ENCODE results near the gene MEAF6. TPM values are rescaled to one million over a fixed set of nuclear protein-coding genes. Genes with fewer than 3 reads are reported as not detected.

Gene MEAF6
- total and polyA plus RNA-seq, 2 of the 8 experiments (the other 6 are each of a cell fraction or from before 2014, with no cell fraction given) = 23.0 to 38.8 TPM

DNA sequence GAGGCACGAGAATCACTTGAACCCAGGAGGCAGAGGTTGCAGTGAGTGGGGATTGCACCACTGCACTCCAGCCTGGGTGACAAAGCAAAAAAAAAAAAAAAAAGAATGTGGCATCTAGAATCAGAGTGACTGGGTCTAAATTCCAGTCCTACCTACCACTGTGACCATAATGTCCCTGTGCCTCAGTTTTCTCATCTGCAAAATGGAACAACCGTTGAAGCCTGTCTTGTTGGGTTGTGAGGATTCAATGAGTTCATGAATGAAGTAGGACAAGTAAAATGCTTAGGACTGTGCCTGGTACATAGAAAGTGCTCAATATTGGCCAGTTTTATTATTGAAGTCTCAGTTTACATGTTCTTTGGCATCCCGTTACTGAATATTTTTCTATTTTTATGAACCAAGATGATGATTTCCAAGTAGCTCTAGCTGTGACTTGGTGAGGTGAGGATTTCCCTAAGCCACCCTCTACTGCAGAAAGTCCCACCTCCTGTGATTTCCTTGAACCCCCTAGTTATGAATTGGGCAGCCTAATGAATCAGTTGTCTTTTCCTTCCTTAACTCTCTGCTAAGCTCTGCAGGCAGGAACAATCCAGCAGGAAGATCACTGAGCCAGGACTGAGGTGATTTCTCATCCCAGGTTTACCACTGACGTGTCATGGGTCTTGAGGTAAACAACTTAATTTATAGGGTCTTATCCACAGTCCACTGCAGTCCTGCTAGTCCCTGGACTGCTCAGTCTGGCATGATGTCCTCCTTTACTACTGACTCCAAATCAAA is 18.9 kb upstream of the MEAF6 start:
- Histone ChIP-seq H3K4me1 (replicated peaks in 1 of 4; ENCODE audit: control insufficient read depth in 3 of 4, insufficient read depth in 4 of 4, low read length in 3 of 4) (no peaks in the 10 kb centered on the region), H4K8ac (ENCODE audit: extremely low read depth, insufficient read depth, low read length) (no peak overlapping the region), H2BK120ac (replicated peaks; ENCODE audit: low read depth, low read length) (no peak overlapping the region), H3K36me3 (ENCODE audit: control insufficient read depth in 2 of 4, insufficient read depth in 4 of 4, low read length in 3 of 4) (peaks cover 3 to 20% (median 11%) of the 10 kb centered on the region in 4 experiments), H3K23ac (ENCODE audit: insufficient read length) (no peak overlapping the region), H4K91ac (replicated peaks; ENCODE audit: insufficient read length, low read length) (no peak overlapping the region), H3K9me3 (ENCODE audit: insufficient read depth in 2 of 2, low read depth in 1 of 2, low read length in 1 of 2) (no peaks in the 10 kb centered on the region), H3K4me3 (ENCODE audit: extremely low read depth in 1 of 4, insufficient read depth in 2 of 4, low read depth in 3 of 4, low read length in 4 of 4) (no peak overlapping the region), H3K79me1 (ENCODE audit: low read depth, low read length) (no peaks in the 10 kb centered on the region), H4K20me1 (replicated peaks in 1 of 2; ENCODE audit: control insufficient read depth in 1 of 2, insufficient read depth in 2 of 2, low read length in 2 of 2) (no peaks in the 10 kb centered on the region), H3K18ac (ENCODE audit: extremely low read depth, low read length) (no peak overlapping the region), H2AK5ac (ENCODE audit: low read depth, low read length) (no peak overlapping the region), H4K5ac (ENCODE audit: insufficient read length, low read depth, low read length) (no peak overlapping the region), H3K27ac (ENCODE audit: low read depth, low read length) (no peak overlapping the region), H3K4me2 (ENCODE audit: insufficient read depth in 1 of 2, low read depth in 2 of 2, low read length in 2 of 2) (no peak overlapping the region), H2BK15ac (ENCODE audit: low read length) (no peak overlapping the region), H2BK20ac (ENCODE audit: low read length) (no peak overlapping the region), H3K79me2 (ENCODE audit: control insufficient read depth in 1 of 2, insufficient read depth in 2 of 2, low read length in 2 of 2) (no peaks in the 10 kb centered on the region), H3K4ac (replicated peaks; ENCODE audit: insufficient read length, low read depth, low read length) (no peak overlapping the region), H3K27me3 (replicated peaks in 1 of 4; ENCODE audit: control insufficient read depth in 3 of 4, extremely low read depth in 1 of 4, insufficient read depth in 3 of 4, low read length in 3 of 4) (no peaks in the 10 kb centered on the region), H3K56ac (replicated peaks; ENCODE audit: insufficient read length, low read depth, low read length) (no peak overlapping the region), H2BK5ac (ENCODE audit: low read depth, low read length) (no peak overlapping the region), H3K14ac (ENCODE audit: insufficient read length) (no peak overlapping the region), H2AFZ (ENCODE audit: low read length) (no peak overlapping the region), H3K9ac (replicated peaks in 1 of 4; ENCODE audit: extremely low read depth in 1 of 4, low read depth in 3 of 4, low read length in 3 of 4) (no peak overlapping the region), H3K23me2 (ENCODE audit: low read depth, low read length) (no peaks in the 10 kb centered on the region), H2BK12ac (ENCODE audit: low read depth, low read length) (no peak overlapping the region)
- WGBS, 2 experiments (ENCODE audit: extremely low coverage in 1 of 2, insufficient coverage in 1 of 2, insufficient read length in 1 of 2, insufficient replicate concordance in 2 of 2, low coverage in 1 of 2, low lambda C conversion rate in 2 of 2, missing lambda C conversion rate in 1 of 2) = 94% methylated on average over 4 of the region's 4 CpGs; no CpG with 5 or more reads in 1 of the 2 experiments
- ChIA-PET POLR2A (ENCODE audit: partially characterized antibody) (interaction anchor here (1.5 to 2.0 kb wide), 2 partner anchors 11 to 19 kb away, joined by 5 read pairs; partner anchors contain the start of gene MEAF6), CTCF (ENCODE audit: partially characterized antibody) (no interaction called here)
- FAIRE-seq (no peak), DNase-seq (ENCODE audit: low read depth in 1 of 2, low spot score in 2 of 2) (no peak)
- TF ChIP-seq CBX5 (IDR thresholded peaks at IDR 0.05; ENCODE audit: low read depth, low read length) = no peak
- TF ChIP-seq BCL11A (IDR thresholded peaks at IDR 0.05; ENCODE audit: low read depth in 2 of 2, low read length in 2 of 2) = no peak
- no peak for TF ChIP-seq TBP (IDR thresholded peaks at IDR 0.05; ENCODE audit: low read depth, low read length)
- no peak for TF ChIP-seq CTCF (IDR thresholded peaks at IDR 0.05; ENCODE audit: control extremely low read depth in 1 of 3, insufficient read depth in 1 of 3, low read depth in 1 of 3, low read length in 3 of 3)
- no peak for TF ChIP-seq SIX5 (IDR thresholded peaks at IDR 0.05; ENCODE audit: low read depth, low read length)
- no peak for TF ChIP-seq HDAC2 (IDR thresholded peaks at IDR 0.05; ENCODE audit: borderline replicate concordance in 1 of 2, low read depth in 2 of 2, low read length in 2 of 2)
- TF ChIP-seq SIRT6 (IDR thresholded peaks at IDR 0.05; ENCODE audit: low read length) = no peak
- TF ChIP-seq TAF7 (optimal IDR thresholded peaks at IDR 0.05; ENCODE audit: borderline replicate concordance, low read depth, low read length) = no peak
